Muscle of leg (tissue), 16 donors: ENCODE measurements around the gene ZNF766. TPM values are rescaled to one million over a fixed set of nuclear protein-coding genes. Genes with fewer than 3 reads are reported as not detected.
A peak's percentile ranks its signal among the peaks of the same experiment; 100 is the strongest.

Experiments
- DNase-seq: peaks from one replicate; pipeline ENCODE4 v3.0.0; 2013
- H3K27ac ChIP-seq: one replicate; pipeline ENCODE4 v1.5.1; 2013; ENCODE audit warnings: mild to moderate bottlenecking, low read length, control low read depth
- H3K27me3 ChIP-seq: one replicate; pipeline ENCODE4 v1.6.1; 2013; ENCODE audit warnings: low read length; ENCODE audit not compliant: control insufficient read depth, insufficient read depth
- H3K36me3 ChIP-seq: one replicate; pipeline ENCODE4 v1.6.1; 2013; ENCODE audit warnings: low read length; ENCODE audit not compliant: control insufficient read depth, insufficient read depth
- H3K4me1 ChIP-seq: one replicate; pipeline ENCODE4 v1.6.1; 2013; ENCODE audit warnings: low read length; ENCODE audit not compliant: control insufficient read depth, insufficient read depth
- H3K4me3 ChIP-seq: one replicate; pipeline ENCODE4 v1.5.1; 2013; ENCODE audit warnings: low read length, control low read depth
- H3K9me3 ChIP-seq: replicated peaks from 2 replicates; pipeline ENCODE4 v1.6.1; 2013; ENCODE audit warnings: low read depth, low read length; ENCODE audit not compliant: control insufficient read depth
- WGBS: methylation state at CpG from one replicate; pipeline ENCODE4 v1.1.5; 2013; ENCODE audit warnings: missing lambda C conversion rate; ENCODE audit not compliant: insufficient coverage; 5-methylcytosine and 5-hydroxymethylcytosine counted together
- long read RNA-seq, 11 donors: transcript quantifications; one replicate each; lab custom pipeline, GENCODE V29; 2026
- polyA plus RNA-seq, 8 donors: library from polyadenylated mRNA; unstranded; fragments of 120-200 nt; gene quantifications; one replicate each; pipeline versions ENCODE4 v1.2.1 to v1.2.3, GENCODE V29; 2013; ENCODE audit warnings: inconsistent platforms in 1 of 8, low replicate concordance in 1 of 8; ENCODE audit not compliant: insufficient read length in 8 of 8, insufficient read depth in 1 of 8
- total RNA-seq: library from RNA; stranded (reverse); fragments of 120-200 nt; gene quantifications from one replicate; pipeline ENCODE4 v1.2.4, GENCODE V29; 2013

The ZNF766 gene
- total RNA-seq (17.3 TPM), polyA plus RNA-seq (10 to 100 TPM in 5 of 8 donors, 1 to 10 TPM in 3; 6.5 to 13.6 (median 10.8) TPM)
- long read RNA-seq, donor 1, full-length matches to known transcripts, result 2 of 2 reads
- long read RNA-seq, donor 1, partial matches to known transcripts, result 0 of 2 reads
- long read RNA-seq, donor 1, other reads (novel, unspliced or antisense), result 0 of 2 reads
- long read RNA-seq, donor 2, result 0 reads
- long read RNA-seq, donor 3, full-length matches to known transcripts, result 3 of 3 reads
- long read RNA-seq, donor 3, partial matches to known transcripts, result 0 of 3 reads
- long read RNA-seq, donor 3, other reads (novel, unspliced or antisense), result 0 of 3 reads
- long read RNA-seq, donor 4, full-length matches to known transcripts, result 4 of 4 reads
- long read RNA-seq, donor 4, partial matches to known transcripts, result 0 of 4 reads
- long read RNA-seq, donor 4, other reads (novel, unspliced or antisense), result 0 of 4 reads
- long read RNA-seq, donor 5, full-length matches to known transcripts, result 10 of 10 reads
- long read RNA-seq, donor 5, partial matches to known transcripts, result 0 of 10 reads
- long read RNA-seq, donor 5, other reads (novel, unspliced or antisense), result 0 of 10 reads
- long read RNA-seq, donor 6, full-length matches to known transcripts, result 4 of 4 reads
- long read RNA-seq, donor 6, partial matches to known transcripts, result 0 of 4 reads
- long read RNA-seq, donor 6, other reads (novel, unspliced or antisense), result 0 of 4 reads
- long read RNA-seq, donor 7, full-length matches to known transcripts, result 2 of 2 reads
- long read RNA-seq, donor 7, partial matches to known transcripts, result 0 of 2 reads
- long read RNA-seq, donor 7, other reads (novel, unspliced or antisense), result 0 of 2 reads
- long read RNA-seq, donor 8, full-length matches to known transcripts, result 3 of 3 reads
- long read RNA-seq, donor 8, partial matches to known transcripts, result 0 of 3 reads
- long read RNA-seq, donor 8, other reads (novel, unspliced or antisense), result 0 of 3 reads
- long read RNA-seq, donor 9, full-length matches to known transcripts, result 5 of 5 reads
- long read RNA-seq, donor 9, partial matches to known transcripts, result 0 of 5 reads
- long read RNA-seq, donor 9, other reads (novel, unspliced or antisense), result 0 of 5 reads
- long read RNA-seq, donor 10, full-length matches to known transcripts, result 2 of 2 reads
- long read RNA-seq, donor 10, partial matches to known transcripts, result 0 of 2 reads
- long read RNA-seq, donor 10, other reads (novel, unspliced or antisense), result 0 of 2 reads
- long read RNA-seq, donor 11, full-length matches to known transcripts, result 6 of 6 reads
- long read RNA-seq, donor 11, partial matches to known transcripts, result 0 of 6 reads
- long read RNA-seq, donor 11, other reads (novel, unspliced or antisense), result 0 of 6 reads

- H3K27me3 ChIP-seq, result no peaks in the 10 kb centered on the region
- peak within 1 kb of the TSS; percentile 100 for H3K27ac ChIP-seq
- H3K4me3 ChIP-seq, result peak within 1 kb of the TSS; percentile 99
- peaks cover 12% of the 10 kb centered on the region for H3K4me1 ChIP-seq
- peaks cover 7% of the 10 kb centered on the region for H3K9me3 ChIP-seq
- WGBS, result 0% methylated on average over 62 of the region's 70 CpGs
- peaks cover 15% of the 10 kb centered on the region for H3K36me3 ChIP-seq
- peak; percentile 98 for DNase-seq
Observed at GRCh38 chr19:52269338-52270261, at the start of gene ZNF766. ZNF766 (plus strand) TSS chr19:52269587; CDS start chr19:52269614, 27 bp downstream.

DNA sequence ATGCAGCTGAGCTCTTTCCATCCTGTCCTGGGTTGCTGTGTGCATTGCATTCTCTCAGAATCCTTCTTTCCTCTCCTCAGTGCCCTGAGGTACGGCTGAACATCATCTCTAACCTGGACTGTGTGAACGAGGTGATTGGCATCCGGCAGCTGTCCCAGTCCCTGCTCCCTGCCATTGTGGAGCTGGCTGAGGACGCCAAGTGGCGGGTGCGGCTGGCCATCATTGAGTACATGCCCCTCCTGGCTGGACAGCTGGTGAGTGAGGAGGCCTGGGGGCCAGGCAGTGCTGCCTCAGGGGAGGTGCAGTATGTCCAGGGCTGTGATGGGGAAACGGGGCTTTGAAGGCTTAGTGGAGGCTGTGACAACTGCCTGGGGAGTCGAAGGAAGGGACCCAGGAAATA lies 49.8 kb upstream of the ZNF766 start:
- no peaks in the 10 kb centered on the region for H3K9me3 ChIP-seq
- H3K27me3 ChIP-seq, result no peaks in the 10 kb centered on the region
- WGBS, result 79% methylated on average over 7 of the region's 8 CpGs
- H3K27ac ChIP-seq, result no peak overlapping the region
- DNase-seq, result peak; percentile 78
- H3K4me1 ChIP-seq, result peaks cover 13% of the 10 kb centered on the region
- no peak overlapping the region for H3K4me3 ChIP-seq
- peaks cover 90% of the 10 kb centered on the region for H3K36me3 ChIP-seq

GRCh38 chr19:52221031-52221430 lies 48.4 kb upstream of the ZNF766 start:
- WGBS, result no CpG with 5 or more reads among the region's 6 CpGs
- peaks cover 13% of the 10 kb centered on the region for H3K4me1 ChIP-seq

GRCh38 chr19:52221831-52222375 lies 47.5 kb upstream of the ZNF766 start:
- Histone ChIP-seq H3K27ac (no peak overlapping the region), H3K36me3 (peaks cover 92% of the 10 kb centered on the region), H3K9me3 (no peaks in the 10 kb centered on the region), H3K4me3 (no peak overlapping the region), H3K4me1 (peaks cover 13% of the 10 kb centered on the region), H3K27me3 (no peaks in the 10 kb centered on the region)
- no peak for DNase-seq
- 97% methylated on average over 6 of the region's 7 CpGs for WGBS

More at GRCh38 chr19:52221031-52221430, 48.4 kb upstream of the ZNF766 start:
- no peaks in the 10 kb centered on the region for H3K9me3 ChIP-seq
- H3K4me3 ChIP-seq, result no peak overlapping the region
- no peaks in the 10 kb centered on the region for H3K27me3 ChIP-seq
- H3K27ac ChIP-seq, result no peak overlapping the region
- peaks cover 91% of the 10 kb centered on the region for H3K36me3 ChIP-seq
- no peak for DNase-seq

GRCh38 chr19:52224211-52224610 lies 45.2 kb upstream of the ZNF766 start:
- Histone ChIP-seq H3K4me3 (no peak overlapping the region), H3K4me1 (peaks cover 10% of the 10 kb centered on the region), H3K9me3 (no peaks in the 10 kb centered on the region), H3K36me3 (peaks cover 95% of the 10 kb centered on the region), H3K27ac (no peak overlapping the region), H3K27me3 (no peaks in the 10 kb centered on the region)
- WGBS, result 100% methylated on average over 2 of the region's 5 CpGs
- no peak for DNase-seq

DNA sequence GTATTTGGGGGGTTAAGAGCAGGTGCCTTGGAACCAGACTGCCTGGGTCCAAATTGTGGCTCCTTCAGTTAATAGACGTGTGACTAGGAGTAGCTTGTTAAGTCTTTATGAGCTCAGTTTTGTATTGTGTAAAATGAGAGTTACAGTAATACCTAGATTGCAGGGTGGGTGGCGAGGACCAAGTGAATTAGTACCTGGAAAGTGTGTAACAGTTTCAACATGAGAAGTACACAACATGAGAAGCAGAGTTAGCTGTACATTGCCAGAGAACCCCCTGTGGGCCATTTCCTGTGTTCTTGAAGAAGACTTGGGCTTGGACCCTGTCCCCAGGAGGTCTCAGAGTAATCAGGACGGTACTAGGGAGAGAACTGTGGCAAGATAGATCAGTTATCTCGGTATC lies 42.7 kb upstream of the ZNF766 start:
- H3K9me3 ChIP-seq, result no peaks in the 10 kb centered on the region
- no peak overlapping the region for H3K27ac ChIP-seq
- H3K4me3 ChIP-seq, result no peak overlapping the region
- H3K36me3 ChIP-seq, result peaks cover 80% of the 10 kb centered on the region
- no peak for DNase-seq
- H3K27me3 ChIP-seq, result no peaks in the 10 kb centered on the region
- H3K4me1 ChIP-seq, result no peaks in the 10 kb centered on the region
- 75% methylated on average over 2 of the region's 4 CpGs for WGBS

DNA sequence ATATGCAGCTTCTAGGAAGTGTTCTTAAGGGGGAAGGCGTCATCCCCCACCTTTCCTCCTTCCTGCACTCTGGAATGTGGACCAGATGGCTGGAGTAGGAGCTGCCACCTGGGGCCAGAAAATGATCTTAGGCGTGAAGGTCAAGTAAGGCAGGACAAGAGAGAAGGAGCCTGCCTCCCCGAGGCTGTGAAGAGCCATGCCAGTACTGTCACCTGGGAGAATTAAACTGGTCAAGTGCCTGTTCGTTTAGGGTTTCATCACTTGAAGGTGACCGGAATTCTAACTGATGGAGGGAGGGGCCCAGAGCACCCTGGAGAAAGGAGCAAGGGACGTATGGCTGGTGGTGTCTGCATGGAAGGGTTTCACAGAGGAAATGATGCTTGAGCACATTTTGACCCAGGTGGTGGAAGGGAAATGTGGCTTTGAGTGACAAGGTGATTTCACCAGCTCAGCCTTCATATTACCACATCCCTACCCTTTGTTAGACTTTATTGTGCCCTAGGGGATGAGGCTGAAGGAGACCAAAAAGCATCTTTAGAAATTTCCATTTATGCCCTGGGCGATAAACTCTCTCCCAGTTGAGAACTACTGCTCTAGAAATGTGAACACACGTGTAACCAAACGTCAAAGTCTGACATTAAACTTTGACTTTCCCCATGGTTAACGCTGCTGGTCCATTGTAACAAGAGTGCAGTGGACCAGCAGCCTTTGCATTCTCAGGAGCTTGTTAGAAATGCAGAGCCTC lies 42.0 kb upstream of the ZNF766 start:
- no peak overlapping the region for H3K27ac ChIP-seq
- H3K36me3 ChIP-seq, result peaks cover 73% of the 10 kb centered on the region
- 82% methylated on average over 9 of the region's 10 CpGs for WGBS
- H3K27me3 ChIP-seq, result no peaks in the 10 kb centered on the region
- H3K4me3 ChIP-seq, result no peak overlapping the region
- H3K4me1 ChIP-seq, result no peaks in the 10 kb centered on the region
- no peak for DNase-seq
- H3K9me3 ChIP-seq, result no peaks in the 10 kb centered on the region

DNA sequence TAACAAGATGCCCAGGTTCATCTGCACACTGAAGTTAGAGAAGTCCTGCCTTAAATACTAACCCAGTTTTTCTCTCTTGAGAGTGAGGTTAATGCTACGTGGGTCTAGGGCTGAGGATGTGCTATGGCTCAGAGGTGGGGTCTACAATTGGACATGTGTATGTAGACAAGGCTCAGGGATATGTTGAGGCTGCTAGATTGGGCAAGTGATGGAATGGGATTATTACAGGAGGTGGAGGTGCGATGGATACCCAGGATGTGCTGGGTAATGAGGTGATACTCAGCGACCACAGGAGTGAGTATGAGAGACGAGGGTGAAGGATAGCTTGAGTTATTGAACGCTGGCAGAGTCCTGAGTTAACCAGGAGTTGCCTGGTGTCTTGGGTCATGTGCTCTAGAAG lies 41.4 kb upstream of the ZNF766 start:
- Histone ChIP-seq H3K9me3 (no peaks in the 10 kb centered on the region), H3K4me1 (no peaks in the 10 kb centered on the region), H3K36me3 (peaks cover 68% of the 10 kb centered on the region), H3K27me3 (no peaks in the 10 kb centered on the region), H3K4me3 (no peak overlapping the region), H3K27ac (no peak overlapping the region)
- DNase-seq, result no peak
- 85% methylated on average over 5 of the region's 5 CpGs for WGBS
